HG03460 (cell line): ENCODE results near the gene CSRP1.

ENCODE experiments used
- ATAC-seq: cut with Tn5 transposase; IDR thresholded peaks from one replicate; pipeline ENCODE4 v1.9.1; 2021; ENCODE audit not compliant: unreplicated experiment

Gene CSRP1

DNA sequence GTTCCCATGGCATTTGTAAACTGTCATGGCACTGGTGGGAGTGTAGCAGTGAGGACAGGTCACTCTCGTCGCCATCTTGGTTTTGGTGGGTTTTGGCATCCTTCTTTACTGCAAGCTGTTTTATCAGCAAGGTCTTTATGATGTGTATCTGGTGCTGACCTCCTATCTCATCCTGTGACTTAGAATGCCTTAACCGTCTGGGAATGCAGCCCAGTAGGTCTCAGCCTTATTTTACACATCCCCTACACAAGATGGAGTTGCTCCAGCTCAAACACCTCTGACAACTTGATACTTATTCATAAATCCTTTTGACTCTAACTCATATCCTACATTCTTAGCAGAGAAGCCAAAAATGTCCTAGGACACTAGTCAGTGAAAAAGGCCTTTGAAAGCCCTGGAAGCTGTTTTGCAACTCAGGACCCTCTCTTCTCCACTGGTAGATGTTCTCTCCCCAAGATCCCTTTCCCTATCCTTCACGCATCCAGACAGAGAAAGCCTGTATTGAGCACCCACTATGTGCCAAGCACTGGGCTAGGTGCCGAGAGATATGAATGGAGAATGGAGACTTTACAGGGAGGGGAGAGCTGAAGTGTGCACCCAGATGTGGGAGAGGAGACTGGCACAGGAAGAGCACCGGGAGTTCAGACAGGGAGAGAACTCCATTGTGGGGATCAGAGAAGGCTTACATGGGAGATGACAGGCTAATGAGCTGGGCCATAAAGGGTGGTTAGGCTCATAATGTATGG, 6.7 kb upstream of the CSRP1 start:
- ATAC-seq: no peak

DNA sequence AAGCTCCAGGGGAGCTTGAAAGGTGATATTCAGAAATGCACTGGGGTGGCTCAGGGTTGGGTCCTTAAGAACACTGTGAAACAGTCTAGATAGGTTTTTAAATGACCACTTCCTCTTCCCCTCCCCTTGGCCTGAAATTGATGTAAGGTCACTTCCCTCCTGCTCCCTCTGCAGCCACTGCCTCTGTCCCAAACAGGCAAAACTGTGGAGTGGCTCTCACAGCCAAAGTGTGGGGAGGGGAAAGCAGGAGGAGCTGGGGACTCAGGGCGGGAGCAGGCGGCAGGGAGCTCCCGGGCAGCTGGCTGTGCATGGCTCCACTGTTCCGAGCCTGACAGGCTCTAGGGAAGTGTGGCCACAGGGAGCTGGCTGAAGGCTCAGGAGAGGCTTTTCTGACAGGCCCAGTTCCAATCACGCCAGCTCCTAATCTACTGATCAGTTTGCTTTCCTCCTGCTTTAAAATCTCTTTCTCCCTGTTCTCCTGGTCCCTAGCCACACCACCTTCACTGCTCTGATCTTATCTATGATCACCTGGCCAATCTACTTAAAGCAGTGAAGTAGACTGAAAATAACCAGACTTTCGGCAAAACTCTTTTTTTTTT, 5.1 kb upstream of the CSRP1 start:
- no peak for ATAC-seq

DNA sequence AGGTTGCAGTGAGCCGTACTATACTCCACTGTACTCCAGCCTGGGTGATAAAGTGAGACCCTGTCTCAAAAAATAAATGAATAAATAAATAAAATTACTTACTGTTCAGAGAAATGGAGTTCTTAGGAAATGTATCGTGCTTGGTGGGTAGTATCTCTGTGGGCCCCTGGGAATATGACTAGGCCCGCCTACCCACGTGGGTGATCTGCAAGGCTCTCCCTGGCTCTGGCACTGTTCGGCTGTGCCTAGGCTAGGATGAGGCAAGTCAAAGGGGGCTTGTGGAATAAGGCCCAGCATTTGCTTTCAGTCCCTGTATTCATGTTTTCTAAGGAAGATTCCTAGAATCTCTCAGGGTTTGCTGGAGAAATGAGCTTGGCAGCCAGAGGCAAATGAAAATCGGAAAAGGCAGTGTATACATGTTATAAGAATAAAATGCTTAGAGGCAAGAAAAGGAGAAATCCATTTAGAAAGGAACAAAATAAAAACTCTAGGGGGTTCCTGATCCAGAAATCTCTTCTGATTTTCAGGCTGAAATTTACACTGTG, 4.5 kb upstream of the CSRP1 start:
- no peak for ATAC-seq

DNA sequence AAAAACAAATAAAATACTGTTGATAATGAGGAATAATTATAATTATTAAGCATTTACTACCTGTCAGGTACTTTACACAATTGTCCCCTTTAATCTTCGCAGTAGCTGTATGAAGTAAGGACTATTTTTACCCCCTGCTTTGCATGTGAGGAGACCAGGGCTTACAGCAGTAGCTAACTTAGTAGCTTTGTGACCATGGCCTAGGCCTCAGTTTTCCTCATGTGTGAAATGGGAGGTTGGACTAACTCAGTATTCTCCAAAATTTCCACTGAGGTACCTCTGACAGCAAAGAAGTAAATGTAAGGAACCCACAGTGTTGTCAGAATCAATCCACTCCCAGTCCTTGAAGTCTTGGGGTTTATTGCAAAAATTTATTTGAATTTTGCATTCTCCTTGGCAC, 3.8 kb upstream of the CSRP1 start:
- ATAC-seq: no peak

DNA sequence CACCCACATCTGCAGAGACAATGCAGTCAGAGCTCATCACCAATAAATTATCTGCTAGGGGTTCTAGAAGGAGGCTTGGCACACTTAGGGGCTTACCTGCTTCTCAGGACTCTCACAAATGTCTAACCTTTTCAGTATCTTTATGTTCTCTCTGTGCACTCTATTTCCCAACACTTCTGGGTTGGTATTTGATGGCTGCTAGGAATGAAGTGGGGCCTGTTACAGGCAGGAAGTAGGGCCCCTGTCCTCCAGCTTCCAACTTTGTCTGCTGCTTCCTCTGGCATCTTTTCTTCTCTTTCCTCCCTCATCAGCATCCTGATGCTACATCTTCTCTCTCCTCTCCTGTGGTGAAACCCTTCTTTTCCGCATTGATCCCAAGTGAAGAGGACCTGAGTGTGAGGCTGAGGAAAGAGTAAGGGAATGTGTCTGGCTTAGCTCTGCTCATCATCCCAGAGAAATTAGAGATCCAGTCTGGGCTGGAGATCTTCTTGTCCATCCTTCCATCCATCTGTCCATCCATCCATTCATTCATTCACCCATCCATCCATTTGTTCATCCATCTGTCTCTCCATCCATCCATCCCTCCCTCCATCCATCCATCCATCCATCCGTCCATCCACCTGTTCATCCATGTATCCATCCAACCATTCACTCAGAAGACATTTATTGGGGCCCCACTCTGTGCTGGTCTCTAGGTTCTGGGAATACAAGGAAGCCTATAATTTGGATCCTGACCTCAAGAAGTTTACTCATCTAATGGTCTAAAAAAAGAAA, 2.9 kb upstream of the CSRP1 start:
- no peak for ATAC-seq

DNA sequence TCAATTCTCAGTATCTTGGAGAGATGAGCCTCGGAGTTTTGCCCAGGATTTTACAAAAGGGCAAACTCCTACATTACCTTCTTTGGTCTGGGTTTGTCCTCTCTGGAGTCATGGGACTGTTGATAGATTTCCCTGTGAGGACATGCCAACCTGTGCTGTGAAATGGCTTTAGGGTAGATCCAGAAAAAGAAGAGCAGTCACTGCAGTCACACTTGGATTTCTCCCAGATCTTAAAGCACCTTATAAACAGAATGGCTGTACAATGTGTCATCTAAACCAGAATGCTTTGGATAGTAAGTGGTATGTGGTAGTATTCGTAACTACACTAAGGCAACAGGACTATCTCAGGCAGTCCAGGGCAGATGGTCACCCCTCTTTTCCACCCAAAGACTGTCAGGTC, 1.9 kb upstream of the CSRP1 start:
- no peak for ATAC-seq

DNA sequence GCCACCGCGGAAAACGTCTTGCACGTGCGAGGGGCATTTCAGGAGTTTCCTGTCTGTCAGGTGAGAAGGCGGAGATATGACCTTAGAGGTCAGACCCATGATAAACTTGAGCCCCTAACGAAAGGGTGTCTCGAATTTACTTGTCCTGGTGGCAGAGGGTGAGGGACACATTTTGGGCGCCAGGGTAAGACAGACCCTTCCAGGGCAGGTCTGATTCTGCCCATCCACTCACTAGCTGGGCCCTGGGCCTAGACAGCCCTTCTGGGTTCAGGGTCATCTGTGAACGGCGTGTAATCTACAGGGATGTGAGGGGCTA, 395 bp upstream of the CSRP1 start:
- peak; percentile 5 for ATAC-seq

DNA sequence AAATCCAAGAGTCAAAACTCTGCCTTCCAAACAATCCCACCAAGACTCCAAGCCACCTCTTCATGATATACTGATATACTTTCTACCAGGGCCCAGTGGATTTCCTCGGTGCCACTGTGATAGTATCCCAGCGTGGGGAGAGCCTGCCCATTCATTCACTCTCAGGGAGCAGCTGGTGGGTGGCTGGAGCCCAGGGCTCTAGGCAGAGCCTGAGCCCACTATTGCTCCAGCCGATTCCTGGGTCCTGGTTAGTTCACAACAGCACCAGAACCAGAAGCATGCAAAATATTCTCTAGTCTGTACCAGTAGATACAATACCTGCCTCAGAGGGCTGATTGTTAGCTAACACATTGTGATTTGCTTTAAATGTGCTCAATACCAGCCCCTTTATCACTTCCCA, 831 bp downstream of the CSRP1 start:
- no peak for ATAC-seq

DNA sequence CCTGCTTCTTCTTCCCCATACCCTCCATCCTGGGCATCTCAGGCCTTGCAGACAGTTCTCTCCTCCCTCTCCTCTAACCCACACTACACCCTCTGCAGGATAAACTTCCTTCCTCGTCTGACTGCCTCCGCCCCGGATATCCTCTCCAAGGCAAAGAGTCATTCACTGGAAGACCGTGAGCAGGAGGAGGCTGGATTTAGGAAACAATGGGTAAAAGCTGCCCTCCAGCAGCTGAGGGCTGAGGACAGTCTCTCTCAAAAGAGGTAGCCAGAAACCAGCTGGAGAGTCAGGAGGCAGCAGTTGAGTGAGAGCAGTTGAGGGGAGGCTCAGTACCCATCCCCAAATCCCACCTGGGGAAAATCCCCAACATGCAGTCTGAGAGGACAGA, 1.4 kb downstream of the CSRP1 start:
- ATAC-seq: no peak

DNA sequence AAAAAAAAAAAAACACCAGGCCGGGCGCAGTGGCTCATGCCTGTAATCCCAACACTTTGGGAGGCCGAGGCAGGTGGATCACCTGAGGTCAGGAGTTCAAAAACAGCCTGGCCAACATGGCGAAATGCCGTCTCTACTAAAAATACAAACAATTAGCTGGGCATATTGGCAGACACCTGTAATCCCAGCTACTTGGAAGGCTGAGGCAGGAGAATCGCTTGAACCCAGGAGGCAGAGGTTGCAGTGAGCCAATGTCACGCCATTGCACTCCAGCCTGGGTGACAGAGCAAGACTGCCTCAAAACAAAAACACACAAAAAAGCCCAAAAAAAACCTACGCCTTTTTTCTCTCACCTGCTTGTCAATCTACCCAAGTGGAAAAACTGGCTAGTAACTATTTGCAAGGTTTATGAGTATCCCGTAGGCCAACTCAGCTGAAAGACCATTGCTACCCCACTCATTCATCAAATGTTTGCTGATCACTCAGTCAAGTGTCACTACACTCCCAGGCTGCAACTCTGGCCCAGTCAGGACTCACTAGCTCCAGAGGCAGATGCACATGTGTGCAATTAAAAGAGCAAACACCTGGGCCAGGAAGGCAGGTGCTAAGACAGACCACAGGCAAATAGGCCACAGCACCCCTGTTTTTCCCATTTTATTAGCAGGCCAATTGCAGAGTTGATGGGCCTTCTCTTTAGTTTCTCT, 2.0 kb downstream of the CSRP1 start:
- ATAC-seq: no peak

DNA sequence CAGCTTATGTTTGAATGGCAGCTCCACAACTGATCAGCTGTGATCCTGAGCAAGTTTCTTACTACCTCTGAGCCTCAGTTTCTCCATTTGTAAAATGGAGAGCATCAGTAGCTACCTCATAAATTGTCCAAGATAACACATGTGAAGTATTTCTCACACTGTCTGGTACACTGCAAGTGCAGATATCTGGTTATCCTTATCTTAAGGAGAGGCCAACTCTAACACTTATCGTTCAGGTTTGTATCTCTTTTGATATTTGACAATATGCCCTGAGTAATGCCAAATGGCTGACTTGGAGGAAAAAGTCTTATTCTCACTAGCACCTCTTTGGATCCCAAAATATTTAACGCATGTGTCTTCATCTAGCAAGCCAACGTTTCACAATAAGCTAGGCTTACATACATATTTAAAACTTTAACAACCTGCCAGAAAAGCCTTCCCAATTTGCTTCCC, 2.7 kb downstream of the CSRP1 start:
- no peak for ATAC-seq

DNA sequence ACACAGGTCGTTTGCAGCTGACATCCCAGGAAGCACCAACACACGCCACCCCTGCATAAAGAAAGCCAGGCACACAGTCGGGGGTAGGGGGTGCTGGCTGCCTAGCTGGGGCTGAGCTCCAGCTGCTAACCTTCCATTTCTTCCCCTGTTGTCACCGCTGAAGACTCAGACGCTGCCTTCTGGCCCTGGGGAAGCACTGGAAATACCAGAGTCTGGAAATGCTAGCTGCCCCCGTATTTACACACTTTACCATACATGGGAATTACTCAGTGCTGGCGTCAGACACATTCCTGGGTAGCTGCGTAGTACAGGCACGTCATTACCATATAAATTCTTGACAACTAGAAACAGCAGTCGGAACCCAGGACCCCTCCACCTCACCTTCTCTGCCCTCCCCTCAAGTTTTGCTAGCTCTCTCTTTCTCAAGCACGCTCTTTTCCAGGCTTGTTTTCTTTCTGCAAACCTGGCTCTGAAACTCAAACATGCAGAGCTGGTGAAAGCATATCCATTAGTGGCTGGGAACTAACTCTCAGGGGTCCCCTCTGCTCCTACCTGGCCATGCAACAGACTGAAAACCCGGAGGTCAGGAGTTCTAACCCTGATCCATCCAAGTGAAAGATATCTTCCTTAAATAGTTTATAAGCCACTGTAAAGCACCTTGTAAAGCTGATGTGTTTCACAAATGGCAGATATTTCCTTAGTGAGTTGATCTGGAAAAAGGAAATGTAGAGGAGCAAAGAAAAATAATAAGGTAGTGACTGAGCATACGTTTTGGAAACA, 3.3 kb downstream of the CSRP1 start:
- ATAC-seq: no peak

DNA sequence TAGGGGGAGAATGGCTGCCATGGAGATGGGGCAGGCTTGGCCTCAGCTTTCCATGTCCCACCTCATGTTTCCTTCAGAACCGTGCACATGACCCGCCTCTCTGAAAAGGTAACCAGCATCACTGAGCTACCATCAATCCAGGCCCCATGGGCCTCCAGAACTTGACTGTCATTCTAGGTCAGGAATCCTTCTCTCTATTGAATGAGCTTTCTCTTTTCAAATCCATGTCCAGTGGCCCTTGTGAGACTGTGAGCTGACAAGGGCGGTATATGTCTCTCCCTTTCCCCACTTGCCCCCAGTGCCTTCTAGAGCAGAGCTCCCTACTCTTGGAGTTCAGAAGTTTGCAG, 4.4 kb downstream of the CSRP1 start:
- no peak for ATAC-seq

DNA sequence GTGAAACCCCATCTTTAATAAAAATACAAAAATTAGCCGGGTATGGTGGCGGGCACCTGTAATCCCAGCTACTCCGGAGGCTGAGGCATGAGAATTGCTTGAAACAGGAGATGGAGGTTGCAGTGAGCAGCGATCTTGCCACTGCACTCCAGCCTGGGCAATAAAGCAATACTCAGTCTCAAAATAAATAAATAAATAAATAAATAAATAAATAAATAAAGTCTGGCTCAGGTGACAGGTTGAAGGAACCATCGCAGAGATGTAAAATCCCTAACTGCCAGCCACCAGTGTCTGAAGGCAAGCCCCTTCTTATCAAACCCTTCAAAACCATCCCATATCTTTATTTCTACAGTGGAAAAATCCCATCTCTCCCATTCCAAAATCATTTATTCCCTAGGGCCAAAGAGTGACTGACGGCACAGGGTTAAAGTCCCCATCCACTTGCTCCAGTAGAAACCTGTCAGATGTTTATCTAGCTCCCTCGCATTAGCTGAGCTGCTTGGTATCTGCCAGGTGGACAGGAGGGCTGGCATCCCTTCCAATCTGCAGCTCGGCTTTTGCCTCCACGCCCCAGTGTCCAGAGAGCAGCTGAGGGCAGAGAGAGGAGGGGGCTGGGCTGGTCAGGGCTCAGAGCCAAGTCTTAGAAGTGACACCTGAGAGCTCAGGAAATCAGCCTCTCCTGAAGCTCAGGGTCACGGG, 5.0 kb downstream of the CSRP1 start:
- ATAC-seq: no peak

DNA sequence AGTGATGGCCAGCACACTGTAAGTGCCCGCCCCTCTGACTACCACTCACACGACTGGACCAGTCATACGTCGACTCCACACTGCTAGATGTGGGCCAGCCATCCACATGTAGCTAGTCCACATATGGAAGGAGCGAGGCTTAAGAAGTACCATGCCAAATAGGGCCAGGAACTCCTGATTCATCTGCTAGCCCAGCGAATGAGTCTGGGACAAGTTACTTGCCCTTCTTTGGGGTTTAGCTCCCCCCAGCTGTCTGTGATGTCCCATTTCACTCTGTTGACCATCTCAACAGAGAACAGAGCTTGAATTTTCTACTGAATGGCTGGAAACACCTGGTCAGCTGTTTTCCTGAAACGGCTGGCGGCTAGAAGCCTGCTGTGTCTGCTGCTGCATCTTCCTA, 5.8 kb downstream of the CSRP1 start:
- ATAC-seq: no peak

DNA sequence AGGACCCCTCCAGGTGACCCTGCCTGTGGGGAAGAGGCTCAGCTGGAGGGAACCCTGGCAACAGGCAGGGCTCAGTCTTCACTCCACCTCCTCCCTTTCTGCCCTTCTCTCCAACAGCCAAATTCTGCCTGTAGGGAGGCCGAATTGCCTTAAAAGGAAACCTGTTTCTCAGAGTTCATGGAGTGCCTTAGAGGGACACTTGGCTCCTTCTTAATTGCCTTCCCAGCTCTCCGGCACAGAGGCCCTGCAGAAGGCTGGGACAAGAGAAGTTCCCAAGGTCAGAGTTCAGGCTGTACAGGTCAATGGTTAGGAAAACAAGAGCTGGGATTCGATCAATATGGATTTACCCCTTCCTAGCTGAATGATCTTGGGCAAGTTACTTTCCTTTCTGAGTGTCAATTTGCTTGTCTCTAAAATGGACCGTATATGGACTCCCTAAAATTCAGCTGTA, 6.2 kb downstream of the CSRP1 start:
- ATAC-seq: no peak

DNA sequence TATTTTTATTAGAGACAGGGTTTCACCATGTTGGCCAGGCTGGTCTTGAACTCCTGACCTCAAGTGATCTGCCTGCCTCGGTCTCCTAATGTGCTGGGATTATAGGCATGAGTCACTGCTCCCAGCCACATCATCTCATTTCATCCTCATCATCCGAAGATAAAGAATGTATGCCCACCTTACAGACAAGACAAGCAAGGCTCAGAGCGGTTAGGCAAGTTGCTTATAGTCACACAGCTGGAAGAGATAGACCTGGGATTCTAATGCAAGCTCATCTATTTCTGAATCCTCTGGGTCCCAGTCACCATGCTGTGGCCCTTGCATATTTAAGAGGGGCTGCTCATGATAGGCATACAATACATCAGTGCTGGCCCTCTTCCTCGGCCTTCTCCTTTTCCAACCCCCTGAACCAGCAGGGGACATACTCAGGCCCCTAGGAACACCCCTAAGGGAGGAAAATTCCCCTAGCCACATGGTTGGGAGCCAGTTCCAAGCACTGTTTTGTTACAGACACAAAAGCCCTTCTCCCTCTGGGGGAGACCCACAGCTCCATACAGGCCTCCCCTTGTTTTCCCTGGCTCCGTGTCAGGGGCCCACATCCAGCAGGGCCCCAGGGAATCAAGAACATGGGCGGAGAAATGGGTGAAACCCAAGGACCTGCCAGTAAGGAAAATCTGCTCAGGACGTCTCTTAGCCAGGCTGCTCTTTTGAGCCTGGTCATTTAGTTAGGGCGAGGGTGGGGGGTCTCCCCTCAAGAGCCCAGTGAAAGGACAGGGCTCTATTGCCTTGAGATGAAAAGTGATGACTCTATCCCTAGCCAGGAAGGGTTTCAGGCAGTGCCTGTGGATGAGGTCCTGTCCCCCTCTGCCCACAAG, 6.9 kb downstream of the CSRP1 start:
- ATAC-seq: no peak

DNA sequence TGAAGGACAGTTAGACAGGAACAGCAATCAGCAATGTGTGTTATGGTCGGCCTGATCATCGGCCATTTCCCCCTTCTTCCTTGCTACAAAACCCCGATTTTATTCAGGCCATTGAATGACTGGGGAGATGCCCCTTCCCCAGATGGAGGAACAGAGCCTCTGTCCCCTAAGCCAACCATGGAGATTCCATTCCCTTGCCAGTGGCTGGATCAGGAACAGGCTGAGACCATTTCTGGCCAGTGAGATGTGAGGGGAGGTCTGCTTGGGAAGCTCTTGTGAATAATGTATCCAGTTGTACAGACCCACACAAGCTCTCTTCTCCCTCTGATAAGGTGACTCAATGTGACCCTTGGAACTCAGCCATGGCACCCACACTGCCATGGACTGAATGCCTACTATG, 7.7 kb downstream of the CSRP1 start:
- no peak for ATAC-seq

DNA sequence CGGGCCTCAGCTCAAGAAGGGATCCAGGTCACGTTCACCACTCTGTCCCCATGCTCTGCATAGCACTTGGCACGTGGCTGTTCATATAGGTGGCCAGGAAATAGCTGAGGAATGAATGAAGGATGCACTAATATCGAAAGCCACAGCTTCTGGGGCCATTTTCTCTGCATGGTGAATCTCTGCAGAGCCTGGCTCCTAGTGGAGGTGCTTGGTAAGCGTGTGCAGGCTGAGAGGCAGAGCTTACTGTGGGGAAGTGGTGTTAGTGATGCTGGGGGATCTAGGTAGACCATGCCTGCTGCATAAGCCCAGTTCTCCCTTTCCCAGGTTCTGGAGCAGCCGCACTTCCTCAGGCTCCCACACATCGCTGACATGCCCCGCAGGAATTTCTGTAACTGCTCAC, 8.3 kb downstream of the CSRP1 start:
- no peak for ATAC-seq
